Stimulated activated CD4-positive, alpha-beta T cell treated with anti-CD3 and anti-CD28 coated beads, Interleukin-12 subunit alpha, Interleukin-12 subunit beta, amount 100 ng/mL, for 4 hours (primary cell): Measurements from ENCODE around the gene LRRC3B.

Source experiments
- DNase-seq: peaks from one replicate; pipeline ENCODE4 v3.0.0-alpha.2; 2020

Gene LRRC3B

GRCh38 chr3:26634601-26635000 lies 12.0 kb downstream of the LRRC3B start:
- no peak for DNase-seq

GRCh38 chr3:26636096-26636727 lies 13.6 kb downstream of the LRRC3B start:
- DNase-seq = no peak

GRCh38 chr3:26637698-26638097 lies 15.1 kb downstream of the LRRC3B start:
- DNase-seq = no peak

GRCh38 chr3:26638113-26638512 lies 15.5 kb downstream of the LRRC3B start:
- no peak for DNase-seq

- DNase-seq = no peak
Measured at GRCh38 chr3:26639339-26639738, 16.8 kb downstream of the LRRC3B start.

GRCh38 chr3:26647078-26647477 lies 24.5 kb downstream of the LRRC3B start:
- DNase-seq = no peak

GRCh38 chr3:26648461-26648860 lies 25.9 kb downstream of the LRRC3B start:
- DNase-seq = no peak

- DNase-seq = no peak
Measured at GRCh38 chr3:26652164-26652563, 29.6 kb downstream of the LRRC3B start.

- no peak for DNase-seq
Measured at GRCh38 chr3:26653811-26654425, 31.3 kb downstream of the LRRC3B start.

- no peak for DNase-seq
Measured at GRCh38 chr3:26655231-26655630, 32.7 kb downstream of the LRRC3B start.

GRCh38 chr3:26657348-26657976 lies 34.9 kb downstream of the LRRC3B start:
- no peak for DNase-seq

GRCh38 chr3:26668171-26668570 lies 45.6 kb downstream of the LRRC3B start:
- DNase-seq = no peak

GRCh38 chr3:26668696-26669095 lies 46.1 kb downstream of the LRRC3B start:
- no peak for DNase-seq

- no peak for DNase-seq
Measured at GRCh38 chr3:26675336-26675735, 52.8 kb downstream of the LRRC3B start.

- no peak for DNase-seq
Measured at GRCh38 chr3:26681632-26682031, 59.1 kb downstream of the LRRC3B start.

GRCh38 chr3:26682406-26682805 lies 59.8 kb downstream of the LRRC3B start:
- DNase-seq = no peak

- DNase-seq = no peak
Measured at GRCh38 chr3:26683902-26684301, 61.3 kb downstream of the LRRC3B start.

GRCh38 chr3:26687466-26687865 lies 64.9 kb downstream of the LRRC3B start:
- no peak for DNase-seq

- DNase-seq = no peak
Measured at GRCh38 chr3:26699553-26699952, 77.0 kb downstream of the LRRC3B start.

GRCh38 chr3:26703519-26703918 lies 80.9 kb downstream of the LRRC3B start:
- no peak for DNase-seq

GRCh38 chr3:26704736-26705135 lies 82.2 kb downstream of the LRRC3B start:
- no peak for DNase-seq

- no peak for DNase-seq
Measured at GRCh38 chr3:26708501-26708900, 85.9 kb downstream of the LRRC3B start.

- DNase-seq = no peak
Measured at GRCh38 chr3:26712211-26713026, 89.8 kb downstream of the LRRC3B start.

GRCh38 chr3:26713091-26713490 lies 90.5 kb downstream of the LRRC3B start:
- DNase-seq = no peak
